Measurements from ENCODE around the gene FAT3. TPM values are rescaled to one million over a fixed set of nuclear protein-coding genes. Genes with fewer than 3 reads are reported as not detected.
A peak's percentile ranks its signal among the peaks of the same experiment; 100 is the strongest.

The FAT3 gene
- total RNA-seq, 1 donor from 2014 or later: 80.6 TPM

DNA sequence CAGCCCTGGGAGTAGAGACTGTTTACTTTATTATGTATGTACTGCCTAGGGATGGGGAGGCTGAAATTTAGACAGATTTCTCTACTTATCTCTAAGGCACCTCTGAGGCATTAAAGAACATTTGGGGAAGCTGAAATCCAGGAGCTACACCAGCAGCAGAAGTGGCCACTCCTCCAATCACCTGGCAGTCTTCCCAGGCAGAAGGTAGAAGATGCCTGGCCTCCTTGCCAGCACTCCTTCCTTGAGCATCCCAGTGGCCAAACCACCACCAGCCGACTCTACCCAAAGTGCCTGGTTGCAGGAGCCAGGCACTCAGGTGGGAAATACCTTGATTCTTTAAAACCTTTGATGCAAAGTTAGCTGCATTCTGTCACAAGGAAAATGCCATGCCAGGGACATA, 1.9 kb upstream of the FAT3 start:
- H3K27ac Mint-ChIP-seq (ENCODE audit: unreplicated experiment): no peak overlapping the region
- TF ChIP-seq, protein P1, sequence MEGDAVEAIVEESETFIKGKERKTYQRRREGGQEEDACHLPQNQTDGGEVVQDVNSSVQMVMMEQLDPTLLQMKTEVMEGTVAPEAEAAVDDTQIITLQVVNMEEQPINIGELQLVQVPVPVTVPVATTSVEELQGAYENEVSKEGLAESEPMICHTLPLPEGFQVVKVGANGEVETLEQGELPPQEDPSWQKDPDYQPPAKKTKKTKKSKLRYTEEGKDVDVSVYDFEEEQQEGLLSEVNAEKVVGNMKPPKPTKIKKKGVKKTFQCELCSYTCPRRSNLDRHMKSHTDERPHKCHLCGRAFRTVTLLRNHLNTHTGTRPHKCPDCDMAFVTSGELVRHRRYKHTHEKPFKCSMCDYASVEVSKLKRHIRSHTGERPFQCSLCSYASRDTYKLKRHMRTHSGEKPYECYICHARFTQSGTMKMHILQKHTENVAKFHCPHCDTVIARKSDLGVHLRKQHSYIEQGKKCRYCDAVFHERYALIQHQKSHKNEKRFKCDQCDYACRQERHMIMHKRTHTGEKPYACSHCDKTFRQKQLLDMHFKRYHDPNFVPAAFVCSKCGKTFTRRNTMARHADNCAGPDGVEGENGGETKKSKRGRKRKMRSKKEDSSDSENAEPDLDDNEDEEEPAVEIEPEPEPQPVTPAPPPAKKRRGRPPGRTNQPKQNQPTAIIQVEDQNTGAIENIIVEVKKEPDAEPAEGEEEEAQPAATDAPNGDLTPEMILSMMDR (IDR thresholded peaks at IDR 0.05; ENCODE audit: partially characterized antibody, unreplicated experiment): no peak
- no peak overlapping the region for H3K4me3 Mint-ChIP-seq (ENCODE audit: unreplicated experiment)
- peaks cover 15% of the 10 kb centered on the region for H3K9me3 Mint-ChIP-seq (ENCODE audit: unreplicated experiment)
- peaks cover 7% of the 10 kb centered on the region for H3K36me3 Mint-ChIP-seq (ENCODE audit: unreplicated experiment)
- H3K4me1 Mint-ChIP-seq (ENCODE audit: low read depth, unreplicated experiment): peaks cover 16% of the 10 kb centered on the region
- peaks cover 17% of the 10 kb centered on the region for H3K27me3 Mint-ChIP-seq (ENCODE audit: unreplicated experiment)
- no peak for DNase-seq

GRCh38 chr11:92224054-92224406, 588 bp upstream of the FAT3 start:
- TF ChIP-seq, protein P1 (IDR thresholded peaks at IDR 0.05; ENCODE audit: partially characterized antibody, unreplicated experiment): no peak
- Mint-ChIP-seq H3K4me1 (ENCODE audit: low read depth, unreplicated experiment) (peaks cover 28% of the 10 kb centered on the region), H3K9me3 (ENCODE audit: unreplicated experiment) (peaks cover 15% of the 10 kb centered on the region), H3K36me3 (ENCODE audit: unreplicated experiment) (peaks cover 7% of the 10 kb centered on the region), H3K4me3 (ENCODE audit: unreplicated experiment) (peak overlapping the region; percentile 96), H3K27me3 (ENCODE audit: unreplicated experiment) (peaks cover 17% of the 10 kb centered on the region), H3K27ac (ENCODE audit: unreplicated experiment) (peak overlapping the region; percentile 90)
- DNase-seq: no peak

- TF ChIP-seq, protein P1 (IDR thresholded peaks at IDR 0.05; ENCODE audit: partially characterized antibody, unreplicated experiment): no peak
- Mint-ChIP-seq H3K4me1 (ENCODE audit: low read depth, unreplicated experiment) (peaks cover 33% of the 10 kb centered on the region), H3K27me3 (ENCODE audit: unreplicated experiment) (peaks cover 17% of the 10 kb centered on the region), H3K27ac (ENCODE audit: unreplicated experiment) (peak overlapping the region; percentile 75), H3K36me3 (ENCODE audit: unreplicated experiment) (peaks cover 7% of the 10 kb centered on the region), H3K4me3 (ENCODE audit: unreplicated experiment) (peak overlapping the region; percentile 96), H3K9me3 (ENCODE audit: unreplicated experiment) (peaks cover 15% of the 10 kb centered on the region)
- DNase-seq: peak; percentile 44
Measured at GRCh38 chr11:92225125-92225567, 528 bp downstream of the FAT3 start.

- Mint-ChIP-seq H3K27ac (ENCODE audit: unreplicated experiment) (peak overlapping the region; percentile 75), H3K4me3 (ENCODE audit: unreplicated experiment) (peak overlapping the region; percentile 96), H3K36me3 (ENCODE audit: unreplicated experiment) (peaks cover under 1% of the 10 kb centered on the region), H3K27me3 (ENCODE audit: unreplicated experiment) (peaks cover 17% of the 10 kb centered on the region), H3K9me3 (ENCODE audit: unreplicated experiment) (peaks cover 14% of the 10 kb centered on the region), H3K4me1 (ENCODE audit: low read depth, unreplicated experiment) (peaks cover 33% of the 10 kb centered on the region)
- TF ChIP-seq, protein P1 (IDR thresholded peaks at IDR 0.05; ENCODE audit: partially characterized antibody, unreplicated experiment): no peak
- peak; percentile 65 for DNase-seq
Measured at GRCh38 chr11:92225568-92226330, 1.1 kb downstream of the FAT3 start.

Measured in glutamatergic neuron (in vitro differentiated cells).